ENCODE data around the gene LYRM1.

LYRM1 gene

GRCh38 chr16:20871941-20872815 lies 28.4 kb upstream of the LYRM1 start:
- no peak for DNase-seq

- no peak for DNase-seq
Measured at GRCh38 chr16:20873331-20873730, 27.2 kb upstream of the LYRM1 start.

GRCh38 chr16:20874088-20874581 lies 26.4 kb upstream of the LYRM1 start:
- no peak for DNase-seq

- no peak for DNase-seq
Measured at GRCh38 chr16:20875355-20875650, 25.3 kb upstream of the LYRM1 start.

- DNase-seq = no peak
Measured at GRCh38 chr16:20878682-20879147, 21.9 kb upstream of the LYRM1 start.

- no peak for DNase-seq
Measured at GRCh38 chr16:20879175-20880040, 21.2 kb upstream of the LYRM1 start.

GRCh38 chr16:20880867-20881502 lies 19.6 kb upstream of the LYRM1 start:
- DNase-seq = no peak

GRCh38 chr16:20881503-20881878 lies 19.1 kb upstream of the LYRM1 start:
- DNase-seq = no peak

GRCh38 chr16:20883554-20884239 lies 16.9 kb upstream of the LYRM1 start:
- no peak for DNase-seq

GRCh38 chr16:20884240-20884556 lies 16.4 kb upstream of the LYRM1 start:
- no peak for DNase-seq

- DNase-seq = no peak
Measured at GRCh38 chr16:20886320-20886719, 14.3 kb upstream of the LYRM1 start.

- no peak for DNase-seq
Measured at GRCh38 chr16:20887207-20887606, 13.4 kb upstream of the LYRM1 start.

- DNase-seq = no peak
Measured at GRCh38 chr16:20889625-20890275, 10.8 kb upstream of the LYRM1 start.

GRCh38 chr16:20894388-20894787 lies 6.2 kb upstream of the LYRM1 start:
- DNase-seq = no peak

GRCh38 chr16:20897253-20897897 lies 3.2 kb upstream of the LYRM1 start:
- DNase-seq = no peak

GRCh38 chr16:20897922-20898321 lies 2.6 kb upstream of the LYRM1 start:
- DNase-seq = no peak

GRCh38 chr16:20899071-20899470 lies 1.5 kb upstream of the LYRM1 start:
- DNase-seq = no peak

GRCh38 chr16:20899477-20900298 lies 883 bp upstream of the LYRM1 start:
- DNase-seq = no peak

GRCh38 chr16:20901068-20901435 lies 481 bp downstream of the LYRM1 start:
- no peak for DNase-seq

- no peak for DNase-seq
Measured at GRCh38 chr16:20901436-20902112, 1.0 kb downstream of the LYRM1 start.

All from NCI-H1694 (cell line).